Left ventricle myocardium superior (tissue), 1 donor: Measurements from ENCODE around the gene ADIG. TPM values are rescaled to one million over a fixed set of nuclear protein-coding genes. Genes with fewer than 3 reads are reported as not detected.

ENCODE experiments used
- ATAC-seq: fragments of 200-7000 bp; cut with Tn5 transposase; one replicate; pipeline ENCODE4 v1.9.1; 2020; ENCODE audit warnings: mild to moderate bottlenecking, moderate library complexity
- DNase-seq: peaks from one replicate; pipeline ENCODE4 v3.0.0-alpha.2; 2020
- intact Hi-C: fragments of 100-400 bp; cut with micrococcal nuclease; formaldehyde crosslinking; loops from one replicate; pipeline ENCODE4 v1.11.0; 2022
- total RNA-seq: library from RNA; stranded (reverse); fragmentation: NEBNext Ultra II Directional; extraction: Animal tissue kit (Norgen Biotek cat#: 25700); gene quantifications from one replicate; pipeline ENCODE4 v1.2.1, GENCODE V29; 2021
- donor health status: DM: no; HTN: yes; CAD: no; lungs with severe emphysema.

The ADIG gene
- total RNA-seq, 1 donor from 2014 or later, result not detected

- intact Hi-C loops, result no loop called here
- ATAC-seq, result no peak
- no peak for DNase-seq
Measured at GRCh38 chr20:38625896-38626295, 44.9 kb downstream of the ADIG start.

- ATAC-seq (no peak), DNase-seq (no peak)
- intact Hi-C loops, result no loop called here
Measured at GRCh38 chr20:38626921-38627659, 46.1 kb downstream of the ADIG start.

- no peak for DNase-seq
- no peak for ATAC-seq
- intact Hi-C loops, result no loop called here
Measured at GRCh38 chr20:38628580-38629470, 47.8 kb downstream of the ADIG start.

- intact Hi-C loops, result no loop called here
- ATAC-seq, result no peak
- DNase-seq, result no peak
Measured at GRCh38 chr20:38629979-38630378, 49.0 kb downstream of the ADIG start.

- intact Hi-C loops, result no loop called here
- no peak for ATAC-seq
- no peak for DNase-seq
Measured at GRCh38 chr20:38630727-38631126, 49.7 kb downstream of the ADIG start.

GRCh38 chr20:38631155-38632022, 50.4 kb downstream of the ADIG start:
- no peak for DNase-seq

GRCh38 chr20:38633577-38634093, 52.6 kb downstream of the ADIG start:
- intact Hi-C loops, result no loop called here
- DNase-seq, result peak; percentile 52
- ATAC-seq, result peak; percentile 72

More at GRCh38 chr20:38631155-38632022, 50.4 kb downstream of the ADIG start:
- no peak for ATAC-seq
- intact Hi-C loops, result no loop called here

GRCh38 chr20:38635721-38636288, 54.8 kb downstream of the ADIG start:
- no peak for ATAC-seq
- intact Hi-C loops, result no loop called here
- DNase-seq, result no peak

Other genes starting within 250 kb of the ADIG start
- gene LBP, start 234.7 kb upstream of the ADIG start, total RNA-seq, result 0.25 TPM
- 5.0 TPM for gene SNHG17, start 145.9 kb upstream of the ADIG start, total RNA-seq
- 22.4 TPM for gene RALGAPB, start 108.4 kb upstream of the ADIG start, total RNA-seq
- not detected for gene ARHGAP40, start 20.6 kb downstream of the ADIG start, total RNA-seq
- gene SLC32A1, start 143.3 kb downstream of the ADIG start, total RNA-seq, result not detected
- gene ACTR5, start 167.3 kb downstream of the ADIG start, total RNA-seq, result 3.2 TPM
- gene PPP1R16B, start 224.5 kb downstream of the ADIG start, total RNA-seq, result 9.4 TPM